Ammon's horn (tissue), 1 donor: ENCODE measurements around the gene SUGCT.

Experiments
- DNase-seq: peaks from one replicate; pipeline ENCODE4 v3.0.0-alpha.2; 2016; ENCODE audit warnings: low spot score

SUGCT gene

DNA sequence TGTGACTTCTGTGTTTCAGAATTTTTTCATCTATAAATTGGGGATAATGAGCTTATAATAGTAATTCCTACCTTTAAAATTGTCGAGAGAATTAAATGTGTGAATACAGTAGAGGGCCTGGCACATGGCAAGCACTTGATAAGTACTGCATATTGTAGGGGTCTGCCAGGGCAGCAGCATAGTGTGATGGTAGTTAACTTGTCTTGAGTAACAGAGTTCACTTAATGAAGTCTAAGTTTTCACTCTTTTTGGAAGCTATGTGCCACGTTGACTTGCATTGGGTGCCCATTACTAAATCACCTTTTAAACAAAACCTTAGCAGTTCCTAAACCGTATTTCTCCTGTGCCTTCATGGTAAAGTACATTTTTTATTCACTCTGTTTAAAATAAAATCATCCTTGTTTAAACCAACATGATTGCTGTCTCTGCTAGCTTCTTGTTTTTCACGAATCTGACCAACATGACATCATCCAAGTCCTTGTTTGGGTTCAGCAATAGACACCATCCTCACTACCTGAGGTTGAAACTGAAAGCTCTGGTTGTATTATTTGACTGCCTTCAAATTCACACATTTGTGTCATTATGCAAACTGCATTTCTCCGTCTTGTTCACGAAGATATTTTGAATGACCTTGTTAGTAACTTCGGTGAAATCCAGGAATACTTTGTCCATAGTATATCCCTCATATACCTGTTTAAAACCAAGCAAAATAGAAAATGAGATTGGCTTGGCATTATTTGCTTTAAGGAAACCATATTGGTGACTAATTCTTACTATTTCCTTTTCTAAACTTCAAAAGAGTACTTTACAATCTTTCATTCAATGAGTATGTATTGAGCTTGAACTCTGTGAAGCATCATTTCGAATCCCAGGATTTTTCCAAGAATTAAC is 340.2 kb downstream of the SUGCT start:
- DNase-seq: no peak

GRCh38 chr7:40475681-40475982 is 340.8 kb downstream of the SUGCT start:
- DNase-seq: no peak

- no peak for DNase-seq
These were observed 342.3 kb downstream of the SUGCT start for GRCh38 chr7:40477094-40477493.

DNA sequence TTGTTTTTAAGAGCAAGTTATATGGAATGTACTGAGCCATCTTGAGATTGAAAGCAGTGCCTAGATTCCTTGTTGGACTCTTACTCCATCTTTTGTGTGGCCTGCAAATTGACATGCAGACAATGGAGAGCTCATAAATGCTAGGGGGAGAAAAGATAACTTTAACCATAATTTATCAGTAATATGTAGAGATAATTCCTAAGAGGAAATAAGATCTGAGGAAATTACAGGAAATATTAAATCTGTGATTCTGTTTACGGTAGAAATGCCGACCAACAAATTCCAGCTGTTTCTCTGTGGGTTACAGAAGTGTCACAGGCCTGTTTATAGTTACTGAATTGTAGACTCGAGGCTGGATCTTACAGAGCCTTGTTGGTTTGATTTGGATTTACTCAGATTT is 348.0 kb downstream of the SUGCT start:
- DNase-seq: no peak

DNA sequence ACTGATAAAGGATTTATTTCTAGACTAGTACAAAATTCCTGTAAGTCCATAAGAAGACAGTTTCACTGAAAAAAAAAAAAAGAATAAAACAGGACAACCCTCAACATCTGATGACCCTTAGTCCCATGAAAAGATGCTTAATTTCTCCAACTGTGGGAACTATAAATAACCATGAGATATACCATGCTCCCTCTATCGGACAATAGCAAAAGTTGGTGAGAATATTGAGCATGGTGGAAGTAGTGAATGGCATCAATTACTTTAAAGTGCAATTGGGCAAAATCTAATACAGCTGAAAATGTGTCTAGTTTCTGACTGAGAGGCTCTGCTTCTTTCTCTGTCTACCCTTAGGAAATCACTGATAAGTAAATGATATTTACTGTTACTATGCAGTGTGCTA is 348.8 kb downstream of the SUGCT start:
- no peak for DNase-seq

DNA sequence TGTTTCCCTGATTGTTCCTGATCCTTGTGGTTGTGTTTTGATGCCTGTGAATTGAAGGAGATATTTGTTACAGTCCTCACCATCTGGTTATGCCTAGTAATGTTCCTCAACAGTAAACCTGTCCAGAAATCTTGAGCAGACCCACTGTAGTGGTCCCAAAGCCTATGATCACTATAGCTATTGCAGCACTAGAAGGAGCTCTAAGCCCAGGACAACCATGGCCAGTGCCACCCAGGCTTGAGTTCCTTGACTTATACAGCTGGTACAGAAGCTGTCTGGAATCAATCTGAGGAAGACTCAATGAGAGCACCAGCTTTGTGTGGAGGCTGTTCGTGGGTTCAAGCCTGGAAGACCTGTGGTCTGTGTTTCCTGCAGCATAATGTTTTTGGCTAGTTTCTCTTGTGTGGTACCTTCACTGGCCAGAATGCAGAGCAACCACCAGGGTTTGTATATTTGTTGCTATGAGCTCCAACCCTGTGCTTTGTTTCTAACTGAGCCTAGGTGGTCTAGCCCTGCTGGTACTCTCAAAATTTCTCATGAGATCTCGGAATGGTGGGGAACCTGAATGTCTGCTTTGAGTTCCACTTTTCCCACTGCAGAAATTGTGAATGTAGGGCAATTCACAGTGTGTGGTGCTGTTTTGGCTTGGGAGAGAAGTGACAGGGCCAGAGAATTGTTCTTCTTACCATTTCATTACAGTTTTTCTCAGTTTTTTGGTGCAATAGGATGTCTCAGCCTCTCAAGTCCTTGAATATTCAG is 355.2 kb downstream of the SUGCT start:
- DNase-seq: no peak

- DNase-seq: no peak
These were observed 355.8 kb downstream of the SUGCT start for GRCh38 chr7:40490603-40490924.

DNA sequence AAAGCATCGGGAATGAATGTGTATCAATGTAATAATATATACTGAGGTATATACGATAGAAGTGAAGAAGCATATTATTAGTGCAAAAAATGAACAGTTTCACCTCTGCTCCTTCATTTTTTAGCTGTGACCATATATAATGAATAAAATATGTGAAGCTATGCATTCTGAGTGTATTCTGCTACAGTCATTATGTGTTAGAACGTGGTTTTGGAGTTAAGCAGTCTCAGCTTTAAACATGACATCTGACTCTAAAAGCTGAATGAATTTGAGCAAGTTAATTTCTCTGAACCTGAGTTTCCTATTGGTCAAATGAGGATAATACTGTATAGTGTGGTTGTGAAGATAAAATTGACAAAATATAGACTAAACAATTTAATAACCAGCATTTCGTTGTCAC is 358.1 kb downstream of the SUGCT start:
- DNase-seq: no peak

- no peak for DNase-seq
These were observed 358.8 kb downstream of the SUGCT start for GRCh38 chr7:40493609-40494051.

GRCh38 chr7:40498924-40499510 is 364.2 kb downstream of the SUGCT start:
- DNase-seq: no peak

GRCh38 chr7:40499718-40500117 is 364.9 kb downstream of the SUGCT start:
- DNase-seq: no peak

- DNase-seq: no peak
These were observed 365.4 kb downstream of the SUGCT start for GRCh38 chr7:40500219-40500618.

GRCh38 chr7:40502359-40502758 is 367.6 kb downstream of the SUGCT start:
- DNase-seq: no peak

DNA sequence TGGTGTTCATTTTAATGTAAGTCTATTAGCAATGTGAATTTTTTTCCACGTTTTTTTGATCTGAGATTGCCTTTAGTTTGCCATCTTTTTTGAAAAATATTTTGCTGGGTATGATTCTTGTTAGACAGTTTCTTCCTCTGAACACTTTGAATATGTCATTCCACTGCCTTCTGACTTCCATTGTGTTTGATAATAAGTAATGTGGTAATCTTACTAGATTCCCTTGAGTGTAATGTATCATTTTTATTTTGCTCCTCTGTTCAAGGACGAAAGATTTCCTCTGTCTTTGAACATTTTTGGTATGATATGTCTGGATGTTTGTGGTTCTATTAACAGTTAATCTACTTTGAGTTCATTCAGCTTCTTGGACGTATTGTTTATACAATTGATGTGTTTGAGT is 371.4 kb downstream of the SUGCT start:
- DNase-seq: no peak

- DNase-seq: no peak
These were observed 372.4 kb downstream of the SUGCT start for GRCh38 chr7:40507166-40507565.

- peak; percentile 4 for DNase-seq
These were observed 374.6 kb downstream of the SUGCT start for GRCh38 chr7:40509287-40509996.

DNA sequence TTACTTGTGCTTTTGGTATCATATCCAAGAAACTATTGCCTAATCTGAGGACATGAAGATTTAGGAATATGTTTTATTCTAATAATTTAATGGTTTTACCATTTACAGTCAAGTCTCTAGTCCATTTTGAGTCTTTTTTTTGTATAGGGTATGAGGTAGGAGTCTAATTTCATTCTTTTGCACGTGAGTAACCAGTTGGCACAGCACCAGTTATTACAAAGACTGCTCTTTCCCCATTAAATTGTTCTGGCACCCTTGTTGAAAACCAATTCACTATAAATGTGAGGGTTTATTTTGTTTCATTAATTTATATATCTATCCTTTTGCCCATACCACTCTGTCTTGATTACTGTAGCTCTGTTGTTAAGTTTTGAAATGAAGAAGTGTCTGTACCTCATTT is 381.6 kb downstream of the SUGCT start:
- DNase-seq: no peak

DNA sequence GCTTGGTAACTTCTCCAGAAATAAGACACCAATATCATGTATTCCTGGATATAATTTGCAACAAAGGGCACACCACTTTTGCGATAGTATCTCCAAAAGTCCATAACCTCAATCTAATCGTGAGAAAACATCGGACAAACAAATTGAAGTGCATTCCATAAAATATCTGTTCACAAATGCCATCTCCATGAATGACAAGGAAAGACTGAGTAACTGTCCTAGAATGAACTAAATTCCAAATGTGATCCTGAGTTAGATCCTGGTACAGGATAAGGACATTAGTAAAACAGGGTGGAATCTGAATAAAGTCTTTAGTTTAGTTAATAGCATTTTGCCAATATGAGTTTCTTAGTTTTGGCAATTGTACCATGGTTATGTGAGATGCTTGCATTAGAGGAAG is 384.2 kb downstream of the SUGCT start:
- no peak for DNase-seq

DNA sequence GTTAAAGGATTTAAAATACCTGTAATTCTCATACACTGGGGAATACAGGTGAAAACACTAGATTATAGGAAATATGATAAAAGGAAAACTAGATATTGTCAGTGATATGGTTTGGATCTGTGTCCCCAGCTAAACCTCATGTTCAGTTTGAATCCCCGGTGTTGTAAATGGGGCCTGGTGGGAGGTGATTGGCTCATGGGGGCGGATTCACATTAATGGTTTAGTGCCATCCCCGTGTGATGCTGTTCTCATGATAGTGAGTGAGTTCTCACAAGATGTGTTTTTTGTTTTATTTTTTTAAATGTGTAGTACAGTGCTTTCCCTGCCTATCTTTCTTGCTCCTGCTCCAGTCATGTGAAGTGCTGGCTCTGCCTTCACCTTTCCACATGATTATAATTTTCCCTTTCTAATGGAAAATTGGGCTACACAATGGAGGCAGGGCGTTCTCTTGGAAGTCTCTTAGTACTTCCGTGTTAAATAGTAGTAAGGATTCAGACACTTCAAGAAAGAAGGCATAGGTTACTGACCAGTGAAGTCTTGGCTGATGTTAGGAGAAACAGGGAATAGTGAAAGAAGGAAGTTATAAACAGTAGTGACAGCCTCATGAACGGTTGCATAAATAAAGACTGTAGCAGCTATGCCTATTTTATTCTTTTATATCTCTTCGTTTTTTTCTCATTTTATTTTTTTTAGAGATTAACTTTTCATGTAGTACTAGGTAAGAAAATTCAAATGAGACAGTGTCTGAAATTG is 386.4 kb downstream of the SUGCT start:
- DNase-seq: no peak

GRCh38 chr7:40525764-40526163 is 391.0 kb downstream of the SUGCT start:
- no peak for DNase-seq

- no peak for DNase-seq
These were observed 392.3 kb downstream of the SUGCT start for GRCh38 chr7:40526951-40527715.
